K562 (cell line): ENCODE measurements around the gene SLC34A1. TPM values are rescaled to one million over a fixed set of nuclear protein-coding genes. Genes with fewer than 3 reads are reported as not detected.

Experiments
- BACH1 ChIP-seq: fragments of 200-800 bp; sonication (Bioruptor generic); IDR thresholded peaks from 2 replicates; pipeline ENCODE4 v1.6.1; 2016; ENCODE audit warnings: missing genetic modification characterization, missing compliant biosample characterization
- DDX20 ChIP-seq: fragments of 450-650 bp; IDR thresholded peaks from 2 replicates; pipeline ENCODE4 v1.6.1; 2016; ENCODE audit warnings: missing genetic modification characterization, low read depth, mild to moderate bottlenecking, missing compliant biosample characterization, moderate library complexity
- EWSR1 ChIP-seq: fragments of 450-650 bp; IDR thresholded peaks from 2 replicates; pipeline ENCODE4 v1.6.1; 2018; ENCODE audit warnings: borderline replicate concordance, mild to moderate bottlenecking, low read depth, moderate library complexity; ENCODE audit not compliant: partially characterized antibody
- FOXJ2 ChIP-seq: fragments of 200-800 bp; sonication (Bioruptor generic); IDR thresholded peaks from 2 replicates; pipeline ENCODE4 v1.6.1; 2016; ENCODE audit warnings: missing genetic modification characterization, missing compliant biosample characterization
- FOXJ3 ChIP-seq: sonication (generic); formaldehyde crosslinking; IDR thresholded peaks from 2 replicates; pipeline ENCODE4 v1.4.0; 2020; ENCODE audit warnings: mild to moderate bottlenecking, missing genetic modification reagents
- GTF2A2 ChIP-seq: IDR thresholded peaks from 2 replicates; pipeline ENCODE4 v1.6.1; 2016; ENCODE audit warnings: mild to moderate bottlenecking, missing genetic modification characterization, missing compliant biosample characterization
- HDGF ChIP-seq: fragments of 450-650 bp; IDR thresholded peaks from 2 replicates; pipeline ENCODE4 v1.6.1; 2016
- ILF3 ChIP-seq: fragments of 450-650 bp; IDR thresholded peaks from 2 replicates; pipeline ENCODE4 v1.6.1; 2018; ENCODE audit warnings: antibody characterized with exemption, mild to moderate bottlenecking, moderate library complexity, borderline replicate concordance
- ILK ChIP-seq: fragments of 450-650 bp; IDR thresholded peaks from 2 replicates; pipeline ENCODE4 v1.6.1; 2016; ENCODE audit warnings: missing genetic modification characterization, low read depth, mild to moderate bottlenecking, missing compliant biosample characterization, moderate library complexity, borderline replicate concordance
- JUND ChIP-seq, 2 experiments: IDR thresholded peaks; 2 replicates in 1 of 2; 3 replicates in 1 of 2; pipeline ENCODE4 v1.6.1; 2011; ENCODE audit warnings: borderline replicate concordance in 2 of 2, low read depth in 2 of 2, low read length in 2 of 2, improper control_type of control experiment in 1 of 2, missing biosample characterization in 1 of 2, missing genetic modification characterization in 1 of 2, missing genetic modification reagents in 1 of 2
- KAT2B ChIP-seq: IDR thresholded peaks from one replicate; pipeline ENCODE4 v1.6.1; 2012; ENCODE audit warnings: low read depth, mild to moderate bottlenecking, control low read depth, inconsistent platforms, low read length, moderate library complexity
- MYBL2 ChIP-seq, 2 experiments: fragments of 450-650 bp in 1 of 2; sonication (generic) in 1 of 2; formaldehyde crosslinking in 1 of 2; IDR thresholded peaks; 2 replicates each; pipeline versions ENCODE4 v1.6.1 to v1.8.1; 2017 to 2022; ENCODE audit warnings: borderline replicate concordance in 1 of 2, inconsistent platforms in 1 of 2, low read depth in 1 of 2, mild to moderate bottlenecking in 1 of 2, missing genetic modification reagents in 1 of 2, moderate library complexity in 1 of 2
- PPARD ChIP-seq: fragments of 250-450 bp; sonication (Bioruptor Pico); IDR thresholded peaks from 2 replicates; pipeline ENCODE4 v1.8.0; 2022; ENCODE audit warnings: inconsistent platforms, mild to moderate bottlenecking, moderate library complexity
- SREBF1 ChIP-seq: fragments of 150-350 bp; IDR thresholded peaks from 2 replicates; pipeline ENCODE4 v1.6.1; 2014; ENCODE audit warnings: antibody characterized with exemption, low read depth, low read length, borderline replicate concordance
- ZEB2 ChIP-seq: fragments of 450-650 bp; IDR thresholded peaks from 2 replicates; pipeline ENCODE4 v1.6.1; 2016
- ZNF143 ChIP-seq: sonication (generic); formaldehyde crosslinking; IDR thresholded peaks from 2 replicates; pipeline ENCODE4 v1.9.0; 2022; ENCODE audit warnings: mild to moderate bottlenecking, missing genetic modification reagents
- ZNF696 ChIP-seq: fragments of 250-450 bp; sonication (Bioruptor Pico); conservative IDR thresholded peaks from 2 replicates; pipeline ENCODE4 v1.4.0; 2020; ENCODE audit warnings: mild to moderate bottlenecking, moderate library complexity
- polyA plus RNA-seq, 8 experiments: library from polyadenylated mRNA; depleted of rRNA in 4 of 8; stranded (reverse) in 5 of 8; unstranded in 3 of 8; fragments of >200 nt; fragmentation: Nextera tagmentation in 2 of 8; fragmentation: Illumina TruSeq in 1 of 8; extraction: Ambion mirVana in 2 of 8; extraction: Trizol in 1 of 8; gene quantifications; 2 replicates each; pipeline versions ENCODE4 v1.2.1 to v1.2.3, GENCODE V29; 2011 to 2014; ENCODE audit warnings: inconsistent platforms in 1 of 8, missing spikeins in 1 of 8
- total RNA-seq, 7 experiments: library from RNA; depleted of rRNA in 6 of 7; stranded (reverse); fragments of >200 nt in 6 of 7; fragmentation: Illumina TruSeq in 2 of 7; extraction: Trizol in 2 of 7; gene quantifications; 2 replicates each; pipeline versions ENCODE4 v1.2.1 to v1.2.3, GENCODE V29; 2011 to 2021; ENCODE audit warnings: low replicate concordance in 1 of 7
- TF ChIP-seq, protein P1 (sequence below): fragments of 450-650 bp; formaldehyde crosslinking; IDR thresholded peaks from 2 replicates; pipeline ENCODE4 v1.4.0; 2020; ENCODE audit warnings: mild to moderate bottlenecking, moderate library complexity
- TF ChIP-seq, protein P2 (sequence below): fragments of 250-450 bp; sonication (Bioruptor Pico); IDR thresholded peaks from 2 replicates; pipeline ENCODE4 v1.4.0; 2020; ENCODE audit warnings: mild to moderate bottlenecking, moderate library complexity
- TF ChIP-seq, protein P3 (sequence below): IDR thresholded peaks from 2 replicates; pipeline ENCODE4 v1.6.1; 2012; ENCODE audit warnings: low read depth, low read length, improper control_type of control experiment, borderline replicate concordance

Gene SLC34A1
- total and polyA plus RNA-seq, 9 of the 15 experiments (the other 6 are each of a cell fraction or from before 2014, with no cell fraction given), result not detected

DNA sequence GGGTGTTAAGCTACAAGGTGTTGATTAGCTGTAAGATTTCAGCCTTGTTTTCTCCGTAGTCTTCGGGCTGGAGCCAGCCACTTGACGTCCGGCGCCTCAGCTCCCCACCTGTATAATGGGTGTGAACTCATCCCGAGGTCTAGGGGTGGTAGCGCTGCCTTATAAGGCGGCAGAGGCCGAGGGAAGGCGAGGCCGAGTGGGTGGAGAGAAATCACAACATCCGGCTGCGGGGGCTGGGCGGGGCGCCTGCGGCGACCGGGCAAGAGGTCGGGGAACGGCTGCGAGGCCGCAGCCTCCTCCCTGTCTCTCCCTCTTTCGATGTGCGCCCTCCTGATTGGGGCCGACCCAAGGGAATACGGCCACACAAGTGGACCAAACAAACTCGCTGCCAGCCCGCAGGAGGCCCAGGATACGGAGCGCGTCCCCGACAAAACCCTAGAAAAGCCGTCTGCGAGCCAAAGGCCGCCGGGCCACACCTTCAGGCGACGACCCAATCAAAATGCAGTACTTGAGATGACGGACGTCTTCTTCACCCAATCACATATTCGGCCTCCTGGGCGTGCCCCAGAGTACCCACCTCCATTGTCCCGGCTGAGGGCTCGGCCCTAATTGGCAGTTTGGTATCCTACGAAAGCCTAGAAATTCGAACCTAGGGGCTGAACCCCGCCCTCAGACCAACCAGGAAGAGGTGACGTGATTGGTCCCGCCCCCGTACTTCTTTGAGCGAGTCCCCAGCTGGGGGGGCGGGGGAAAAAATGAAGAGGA lies 41.7 kb downstream of the SLC34A1 start (continued):
- TF ChIP-seq, protein P1, sequence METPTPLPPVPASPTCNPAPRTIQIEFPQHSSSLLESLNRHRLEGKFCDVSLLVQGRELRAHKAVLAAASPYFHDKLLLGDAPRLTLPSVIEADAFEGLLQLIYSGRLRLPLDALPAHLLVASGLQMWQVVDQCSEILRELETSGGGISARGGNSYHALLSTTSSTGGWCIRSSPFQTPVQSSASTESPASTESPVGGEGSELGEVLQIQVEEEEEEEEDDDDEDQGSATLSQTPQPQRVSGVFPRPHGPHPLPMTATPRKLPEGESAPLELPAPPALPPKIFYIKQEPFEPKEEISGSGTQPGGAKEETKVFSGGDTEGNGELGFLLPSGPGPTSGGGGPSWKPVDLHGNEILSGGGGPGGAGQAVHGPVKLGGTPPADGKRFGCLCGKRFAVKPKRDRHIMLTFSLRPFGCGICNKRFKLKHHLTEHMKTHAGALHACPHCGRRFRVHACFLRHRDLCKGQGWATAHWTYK (CRISPR knock-in tag), result 0 out of 2 replicates have a peak, but pooled peaks have one; percentile 78
- TF ChIP-seq BACH1 (tag), result peak; percentile 22; the same call in 1 of the 2 replicates
- TF ChIP-seq HDGF, result no peak
- no peak; the same call in 1 of the 2 replicates for TF ChIP-seq MYBL2 (IDR thresholded peaks at IDR 0.05; ENCODE audit: low read depth)
- no peak for TF ChIP-seq MYBL2 (CRISPR knock-in tag; IDR thresholded peaks at IDR 0.05; ENCODE audit: borderline replicate concordance)
- peak; percentile 63 for TF ChIP-seq JUND (IDR thresholded peaks at IDR 0.05; ENCODE audit: borderline replicate concordance, low read depth, low read length)
- peak; percentile 2; the same call in 1 of the 3 replicates for TF ChIP-seq JUND (tag; IDR thresholded peaks at IDR 0.05; ENCODE audit: borderline replicate concordance, low read depth, low read length)
- no peak for TF ChIP-seq DDX20
- peak; percentile 82 for TF ChIP-seq FOXJ2 (tag)
- TF ChIP-seq SREBF1, result no peak
- no peak for TF ChIP-seq KAT2B
- TF ChIP-seq FOXJ3, result no peak
- no peak for TF ChIP-seq EWSR1
- TF ChIP-seq, protein P2, sequence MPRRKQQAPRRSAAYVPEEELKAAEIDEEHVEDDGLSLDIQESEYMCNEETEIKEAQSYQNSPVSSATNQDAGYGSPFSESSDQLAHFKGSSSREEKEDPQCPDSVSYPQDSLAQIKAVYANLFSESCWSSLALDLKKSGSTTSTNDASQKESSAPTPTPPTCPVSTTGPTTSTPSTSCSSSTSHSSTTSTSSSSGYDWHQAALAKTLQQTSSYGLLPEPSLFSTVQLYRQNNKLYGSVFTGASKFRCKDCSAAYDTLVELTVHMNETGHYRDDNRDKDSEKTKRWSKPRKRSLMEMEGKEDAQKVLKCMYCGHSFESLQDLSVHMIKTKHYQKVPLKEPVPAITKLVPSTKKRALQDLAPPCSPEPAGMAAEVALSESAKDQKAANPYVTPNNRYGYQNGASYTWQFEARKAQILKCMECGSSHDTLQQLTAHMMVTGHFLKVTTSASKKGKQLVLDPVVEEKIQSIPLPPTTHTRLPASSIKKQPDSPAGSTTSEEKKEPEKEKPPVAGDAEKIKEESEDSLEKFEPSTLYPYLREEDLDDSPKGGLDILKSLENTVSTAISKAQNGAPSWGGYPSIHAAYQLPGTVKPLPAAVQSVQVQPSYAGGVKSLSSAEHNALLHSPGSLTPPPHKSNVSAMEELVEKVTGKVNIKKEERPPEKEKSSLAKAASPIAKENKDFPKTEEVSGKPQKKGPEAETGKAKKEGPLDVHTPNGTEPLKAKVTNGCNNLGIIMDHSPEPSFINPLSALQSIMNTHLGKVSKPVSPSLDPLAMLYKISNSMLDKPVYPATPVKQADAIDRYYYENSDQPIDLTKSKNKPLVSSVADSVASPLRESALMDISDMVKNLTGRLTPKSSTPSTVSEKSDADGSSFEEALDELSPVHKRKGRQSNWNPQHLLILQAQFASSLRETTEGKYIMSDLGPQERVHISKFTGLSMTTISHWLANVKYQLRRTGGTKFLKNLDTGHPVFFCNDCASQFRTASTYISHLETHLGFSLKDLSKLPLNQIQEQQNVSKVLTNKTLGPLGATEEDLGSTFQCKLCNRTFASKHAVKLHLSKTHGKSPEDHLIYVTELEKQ (CRISPR knock-in tag), result no peak
- TF ChIP-seq, protein P3, sequence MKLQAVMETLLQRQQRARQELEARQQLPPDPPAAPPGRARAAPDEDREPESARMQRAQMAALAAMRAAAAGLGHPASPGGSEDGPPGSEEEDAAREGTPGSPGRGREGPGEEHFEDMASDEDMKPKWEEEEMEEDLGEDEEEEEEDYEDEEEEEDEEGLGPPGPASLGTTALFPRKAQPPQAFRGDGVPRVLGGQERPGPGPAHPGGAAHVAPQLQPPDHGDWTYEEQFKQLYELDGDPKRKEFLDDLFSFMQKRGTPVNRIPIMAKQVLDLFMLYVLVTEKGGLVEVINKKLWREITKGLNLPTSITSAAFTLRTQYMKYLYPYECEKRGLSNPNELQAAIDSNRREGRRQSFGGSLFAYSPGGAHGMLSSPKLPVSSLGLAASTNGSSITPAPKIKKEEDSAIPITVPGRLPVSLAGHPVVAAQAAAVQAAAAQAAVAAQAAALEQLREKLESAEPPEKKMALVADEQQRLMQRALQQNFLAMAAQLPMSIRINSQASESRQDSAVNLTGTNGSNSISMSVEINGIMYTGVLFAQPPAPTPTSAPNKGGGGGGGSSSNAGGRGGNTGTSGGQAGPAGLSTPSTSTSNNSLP, result no peak
- no peak for TF ChIP-seq PPARD (CRISPR knock-in tag)
- TF ChIP-seq ILK (tag), result no peak
- TF ChIP-seq ZEB2, result 0 out of 2 replicates have a peak, but pooled peaks have one; percentile 21
- TF ChIP-seq GTF2A2 (tag), result no peak
- TF ChIP-seq ILF3, result no peak
- TF ChIP-seq ZNF696 (CRISPR knock-in tag), result no peak
- TF ChIP-seq ZNF143 (CRISPR knock-in tag), result no peak
